Tracheal epithelial cell (primary cell): ENCODE results near the gene STMN3. TPM values are rescaled to one million over a fixed set of nuclear protein-coding genes. Genes with fewer than 3 reads are reported as not detected.

ENCODE experiments used
- total RNA-seq: library from RNA; depleted of rRNA; stranded (reverse); fragments of >200 nt; gene quantifications from 2 replicates; pipeline ENCODE4 v1.2.1, GENCODE V29; 2014

STMN3 gene
- 0.85 and 7.7 TPM in 2 replicates for total RNA-seq

GRCh38 chr20:63653041-63653973, at the start of gene STMN3:
Gene STMN3, minus strand, starts transcription at chr20:63653424. Its CDS starts 79 bp downstream, at chr20:63653345.

GRCh38 chr20:63696628-63697356, 43.6 kb upstream of the STMN3 start, which contains the start of gene TNFRSF6B:
Gene TNFRSF6B, plus strand, starts transcription at chr20:63696652. Its CDS starts 116 bp downstream, at chr20:63696768.

GRCh38 chr20:63657937-63658748, 4.9 kb upstream of the STMN3 start, which contains the start of gene RTEL1:
Gene RTEL1, plus strand, starts transcription at chr20:63658312. Its CDS starts 1,091 bp downstream, at chr20:63659403.

GRCh38 chr20:63626424-63627128, 26.6 kb downstream of the STMN3 start, which contains the start of gene GMEB2:
Gene GMEB2, minus strand, starts transcription at chr20:63627101. Its CDS starts 7,704 bp downstream, at chr20:63619397.

Other genes with a start within 250 kb of the STMN3 start
- not detected in 2 replicates for gene KCNQ2, start 180.8 kb downstream of the STMN3 start, total RNA-seq
- 0.43 and 0.96 TPM in 2 replicates for gene EEF1A2, start 154.3 kb downstream of the STMN3 start, total RNA-seq
- 66.5 and 77.1 TPM in 2 replicates for gene PPDPF, start 132.7 kb downstream of the STMN3 start, total RNA-seq
- 31.1 and 59.7 TPM in 2 replicates for gene PTK6, start 116.0 kb downstream of the STMN3 start, total RNA-seq
- 0.43 TPM in 1 of 2 replicates, not detected in the other for gene SRMS, start 105.7 kb downstream of the STMN3 start, total RNA-seq
- 0.85 and 3.1 TPM in 2 replicates for gene FNDC11, start 99.3 kb downstream of the STMN3 start, total RNA-seq
- gene HELZ2, start 79.2 kb downstream of the STMN3 start, total RNA-seq, result 20.7 and 80.2 TPM in 2 replicates
- gene GMEB2, start 26.3 kb downstream of the STMN3 start, total RNA-seq, result 11.1 and 15.3 TPM in 2 replicates
- 2.8 and 5.3 TPM in 2 replicates for gene RTEL1, start 4.9 kb upstream of the STMN3 start, total RNA-seq
- gene TNFRSF6B, start 43.2 kb upstream of the STMN3 start, total RNA-seq, result 7.5 and 254 TPM in 2 replicates
- gene ARFRP1, start 54.6 kb upstream of the STMN3 start, total RNA-seq, result 17.5 and 42.9 TPM in 2 replicates
- 13.2 and 21.2 TPM in 2 replicates for gene ZGPAT, start 54.6 kb upstream of the STMN3 start, total RNA-seq
- 1.7 and 2.7 TPM in 2 replicates for gene LIME1, start 83.2 kb upstream of the STMN3 start, total RNA-seq
- 26.3 and 44.1 TPM in 2 replicates for gene SLC2A4RG, start 86.4 kb upstream of the STMN3 start, total RNA-seq
- 0.43 and 2.9 TPM in 2 replicates for gene ZBTB46, start 177.8 kb upstream of the STMN3 start, total RNA-seq
- not detected in 2 replicates for gene ABHD16B, start 208.1 kb upstream of the STMN3 start, total RNA-seq
- gene TPD52L2, start 211.8 kb upstream of the STMN3 start, total RNA-seq, result 130 and 165 TPM in 2 replicates
- 99.7 and 137 TPM in 2 replicates for gene DNAJC5, start 241.7 kb upstream of the STMN3 start, total RNA-seq